Measurements from ENCODE around the gene MRM2.

MRM2 gene

GRCh38 chr7:2199956-2200583, 41.9 kb downstream of the MRM2 start:
- TF ChIP-seq CTCF (IDR thresholded peaks at IDR 0.05; ENCODE audit: extremely low read depth, missing control alignments) = no peak
- DNase-seq (ENCODE audit: low spot score) = no peak

GRCh38 chr7:2199528-2199927, 42.5 kb downstream of the MRM2 start:
- no peak for DNase-seq (ENCODE audit: low spot score)
- TF ChIP-seq CTCF (IDR thresholded peaks at IDR 0.05; ENCODE audit: extremely low read depth, missing control alignments) = no peak

- DNase-seq (ENCODE audit: low spot score) = no peak
- TF ChIP-seq CTCF (IDR thresholded peaks at IDR 0.05; ENCODE audit: extremely low read depth, missing control alignments) = no peak
These were observed 43.2 kb downstream of the MRM2 start for GRCh38 chr7:2198760-2199159.

DNA sequence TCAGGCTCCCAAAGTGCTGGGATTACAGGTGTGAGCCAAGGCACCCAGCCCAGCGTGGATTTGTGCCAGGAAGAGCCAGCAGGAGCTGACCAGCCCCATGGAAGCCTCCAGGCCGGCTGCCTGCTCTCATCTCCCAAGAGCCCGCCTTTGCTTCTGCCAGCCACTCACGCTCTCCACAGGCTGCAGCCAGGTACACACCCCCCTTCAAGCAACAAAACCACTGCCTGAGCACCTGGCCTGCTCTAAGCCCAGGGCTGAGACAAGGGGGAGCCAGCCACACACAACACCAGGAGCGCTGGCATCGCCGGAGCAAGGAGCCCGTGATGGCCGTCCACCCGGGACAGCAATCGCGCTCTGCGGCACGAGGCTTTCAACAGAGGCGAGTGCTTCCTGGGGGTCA, 43.8 kb downstream of the MRM2 start:
- DNase-seq (ENCODE audit: low spot score) = no peak
- no peak for TF ChIP-seq CTCF (IDR thresholded peaks at IDR 0.05; ENCODE audit: extremely low read depth, missing control alignments)

DNA sequence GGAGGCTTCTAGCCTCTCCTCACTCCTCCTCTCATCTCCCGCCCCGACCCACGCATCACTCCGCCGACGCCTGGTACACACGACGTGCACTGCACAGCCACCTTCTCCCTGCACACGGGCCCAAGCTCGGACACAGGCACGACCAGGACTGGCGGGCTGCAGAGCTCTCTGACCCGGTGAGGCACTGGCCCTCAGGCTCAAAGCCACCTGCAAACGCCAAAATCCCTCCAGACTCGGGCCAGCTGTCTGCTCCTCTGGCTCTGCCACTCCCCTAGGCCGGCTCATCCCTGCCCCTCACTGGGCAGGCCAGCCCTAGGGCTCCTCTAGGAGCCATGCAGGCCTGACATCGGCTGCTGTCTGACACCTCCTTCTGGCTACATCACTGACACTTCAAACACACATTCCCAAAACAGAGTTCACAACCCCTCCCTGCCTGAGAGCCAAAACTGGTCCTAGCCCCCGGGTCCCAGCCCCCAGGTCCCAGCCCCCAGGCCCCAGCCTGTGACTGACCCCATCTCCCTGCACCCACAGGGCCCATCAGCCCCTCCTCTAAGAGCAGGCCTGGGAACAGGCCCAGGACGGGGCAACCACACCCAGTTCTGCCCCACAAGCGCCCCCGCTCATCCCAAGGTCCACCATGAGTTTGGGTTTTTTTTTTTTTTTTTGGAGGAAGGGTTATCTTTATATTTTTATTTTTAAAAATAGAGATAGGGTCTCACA, 44.4 kb downstream of the MRM2 start:
- no peak for TF ChIP-seq CTCF (IDR thresholded peaks at IDR 0.05; ENCODE audit: extremely low read depth, missing control alignments)
- no peak for DNase-seq (ENCODE audit: low spot score)

DNA sequence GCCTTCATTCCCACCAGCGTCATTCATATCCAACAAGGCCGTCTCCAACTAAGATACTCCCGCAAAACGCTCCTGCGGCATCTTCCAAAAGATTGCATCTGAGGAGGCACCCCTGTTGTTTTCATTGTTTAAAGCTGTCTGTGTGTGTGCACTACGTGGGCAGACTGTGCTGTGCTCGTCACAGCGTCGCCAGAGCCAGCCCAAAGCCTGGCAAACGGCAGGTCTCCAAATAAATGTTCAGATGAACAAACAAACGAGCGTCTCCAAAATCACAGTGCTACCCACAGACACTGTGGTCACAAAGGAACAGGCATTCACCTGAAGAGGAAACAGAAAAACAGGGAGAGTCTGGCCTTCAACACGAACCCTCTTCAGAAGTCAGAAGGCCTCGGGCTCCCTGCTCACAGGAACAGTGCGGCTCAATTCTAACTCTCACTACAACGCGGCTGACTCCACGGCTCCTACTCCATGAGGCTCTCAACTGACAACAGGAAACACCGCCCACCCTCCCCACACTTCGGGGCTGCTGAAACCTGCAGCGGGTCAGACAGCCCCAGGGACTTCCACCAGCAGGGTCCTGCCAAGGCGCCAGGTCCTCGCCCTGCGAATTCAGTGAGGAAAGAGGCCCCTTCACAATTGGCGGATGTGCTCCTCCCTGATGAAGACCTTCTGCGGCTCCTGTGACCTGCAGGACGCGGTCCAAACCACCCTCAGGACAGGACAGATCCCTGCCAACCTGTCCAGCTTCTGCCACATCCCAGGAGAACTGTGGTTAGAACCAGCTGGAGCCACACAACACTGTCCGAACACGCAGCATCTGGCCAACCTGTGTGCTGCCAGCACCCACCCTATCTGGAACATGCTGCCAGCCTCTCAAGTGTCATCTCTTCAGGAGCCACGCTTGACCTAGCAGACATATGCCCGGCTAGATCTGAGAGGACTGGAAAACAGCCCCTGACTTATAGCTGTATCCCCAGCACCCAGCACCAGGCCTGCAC, 45.3 kb downstream of the MRM2 start:
- TF ChIP-seq CTCF (IDR thresholded peaks at IDR 0.05; ENCODE audit: extremely low read depth, missing control alignments) = no peak
- no peak for DNase-seq (ENCODE audit: low spot score)

Data from GM20000 (cell line).